PC-9 (cell line): ENCODE measurements around the gene SLC47A1. TPM values are rescaled to one million over a fixed set of nuclear protein-coding genes. Genes with fewer than 3 reads are reported as not detected.

Experiments
- BruUV-seq: library from RNA; stranded (reverse); fragments of 400-500 nt; replicated peaks from 2 replicates; lab custom pipeline; 2021; lab: Mats Ljungman, UMichigan
- CTCF ChIA-PET: fragments of 300-600 bp; sonication (Branson Sonifier 250); formaldehyde crosslinking; loops from one replicate; lab custom pipeline; 2022; ENCODE audit warnings: antibody characterized with exemption; lab: Charles Lee
- POLR2A ChIA-PET: fragments of 300-600 bp; sonication (Branson Sonifier 250); formaldehyde crosslinking; loops from one replicate; lab custom pipeline; 2022; ENCODE audit warnings: antibody characterized with exemption; ENCODE audit not compliant: unreplicated experiment; lab: Charles Lee
- DNase-seq, 2 experiments: peaks; one replicate each; pipeline versions ENCODE4 v3.0.0 to v3.0.0-alpha.2; 2015 to 2022; ENCODE audit warnings: mixed read lengths in 1 of 2
- H2AFZ ChIP-seq: fragments of 200-600 bp; sonication (generic); 2 replicates; pipeline ENCODE4 v1.8.1; 2017; ENCODE audit warnings: antibody characterized with exemption
- H3F3A ChIP-seq: fragments of 200-600 bp; sonication (generic); 2 replicates; pipeline ENCODE4 v1.8.1; 2017; ENCODE audit warnings: antibody characterized with exemption, mild to moderate bottlenecking, low read depth; ENCODE audit not compliant: insufficient read depth
- H3K27ac ChIP-seq: fragments of 200-600 bp; sonication (generic); 2 replicates; pipeline ENCODE4 v1.6.1; 2016; ENCODE audit warnings: mixed run types
- H3K27me3 ChIP-seq: fragments of 200-600 bp; sonication (generic); 2 replicates; pipeline ENCODE4 v1.6.1; 2016; ENCODE audit warnings: low read depth, mixed run types; ENCODE audit not compliant: insufficient read depth
- H3K36me3 ChIP-seq: fragments of 200-600 bp; sonication (generic); 2 replicates; pipeline ENCODE4 v1.6.1; 2016; ENCODE audit warnings: low read depth, mixed run types
- H3K4me1 ChIP-seq: fragments of 200-600 bp; sonication (generic); replicated peaks from 2 replicates; pipeline ENCODE4 v1.6.1; 2016; ENCODE audit warnings: mixed run types; ENCODE audit not compliant: insufficient read depth
- H3K4me2 ChIP-seq: fragments of 200-600 bp; sonication (generic); 2 replicates; pipeline ENCODE4 v1.6.1; 2017; ENCODE audit warnings: mixed run types
- H3K4me3 ChIP-seq: fragments of 200-600 bp; sonication (generic); 2 replicates; pipeline ENCODE4 v1.6.1; 2016; ENCODE audit warnings: mixed run types
- H3K79me2 ChIP-seq: fragments of 200-600 bp; sonication (generic); 2 replicates; pipeline ENCODE4 v1.6.1; 2017; ENCODE audit warnings: low read depth, mixed run types
- H3K9me2 ChIP-seq: fragments of 200-600 bp; sonication (generic); 2 replicates; pipeline ENCODE4 v1.8.1; 2017; ENCODE audit warnings: mild to moderate bottlenecking; ENCODE audit not compliant: insufficient read depth
- H3K9me3 ChIP-seq: fragments of 200-600 bp; sonication (generic); 2 replicates; pipeline ENCODE4 v1.8.1; 2016; ENCODE audit warnings: low read depth; ENCODE audit not compliant: insufficient read depth
- H4K20me1 ChIP-seq: fragments of 200-600 bp; sonication (generic); 2 replicates; pipeline ENCODE4 v1.8.1; 2017; ENCODE audit not compliant: insufficient read depth
- CTCF ChIP-seq: fragments of 200-600 bp; sonication (generic); conservative IDR thresholded peaks from 2 replicates; pipeline ENCODE4 v1.6.1; 2017; ENCODE audit warnings: mixed run types, antibody characterized with exemption, mild to moderate bottlenecking, moderate library complexity
- EZH2 ChIP-seq: fragments of 200-600 bp; sonication (generic); IDR thresholded peaks from 2 replicates; pipeline ENCODE4 v1.8.0; 2017; ENCODE audit warnings: antibody characterized with exemption, low read depth
- intact Hi-C: fragments of 100-400 bp; cut with micrococcal nuclease; formaldehyde crosslinking; loops from one replicate; pipeline ENCODE4 v1.10.0; 2022; ENCODE audit not compliant: unreplicated experiment
- total RNA-seq: library from RNA; stranded (reverse); gene quantifications from 2 replicates; pipeline ENCODE4 v1.2.3, GENCODE V29; 2021

Gene SLC47A1
- total RNA-seq, 1 experiment from 2014 or later = 1.3 TPM

DNA sequence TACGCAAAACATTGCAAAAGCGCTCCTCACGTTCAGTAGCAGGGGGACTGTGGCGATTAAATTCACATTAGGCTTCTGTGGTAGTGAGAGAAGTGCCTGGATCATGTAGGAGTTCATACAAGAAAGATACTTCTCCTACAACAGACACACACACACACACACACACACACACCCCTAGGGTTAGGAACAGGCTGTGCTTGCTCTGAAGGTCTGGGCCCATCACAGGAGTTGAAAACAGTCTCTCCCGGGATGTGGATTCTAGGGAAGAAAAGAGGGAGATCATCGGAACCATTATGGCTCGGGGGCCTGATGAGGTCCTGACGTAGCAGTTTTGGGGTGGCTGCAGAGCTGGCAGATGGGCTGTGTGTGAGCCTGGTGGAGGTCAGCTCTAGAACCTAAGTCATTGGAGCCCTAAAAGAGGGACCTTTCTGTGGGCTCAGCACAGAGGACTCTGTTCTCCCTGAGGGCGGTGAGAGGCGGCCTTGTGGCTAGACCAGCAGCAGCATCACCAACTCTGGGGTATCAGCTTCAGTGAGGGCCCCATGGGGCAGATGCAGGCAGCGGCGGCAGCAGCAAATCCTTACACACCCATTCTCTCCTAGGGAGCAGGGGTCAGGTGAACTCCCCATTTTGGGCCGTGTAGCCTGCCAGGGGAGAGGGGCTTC lies 7.2 kb downstream of the SLC47A1 start:
- no TSS peak for BruUV-seq
- CTCF ChIA-PET = no interaction called here
- H3K4me1 ChIP-seq = peaks cover 10% of the 10 kb centered on the region; the same call in 1 of the 2 replicates

GRCh38 chr17:19541445-19541844 lies 7.8 kb downstream of the SLC47A1 start:
- H4K20me1 ChIP-seq = no peaks in the 10 kb centered on the region
- intact Hi-C loops = no loop called here
- no TSS peak for BruUV-seq
- no peak overlapping the region for H3K4me2 ChIP-seq
- no peak overlapping the region for H3K27ac ChIP-seq
- no peak overlapping the region for H2AFZ ChIP-seq
- no peaks in the 10 kb centered on the region for H3K27me3 ChIP-seq
- H3F3A ChIP-seq = no peaks in the 10 kb centered on the region
- H3K4me1 ChIP-seq = peaks cover 12% of the 10 kb centered on the region; the same call in 1 of the 2 replicates
- no peaks in the 10 kb centered on the region for H3K9me3 ChIP-seq
- no peaks in the 10 kb centered on the region for H3K79me2 ChIP-seq
- TF ChIP-seq EZH2 = no peak
- no peak for TF ChIP-seq CTCF
- no peaks in the 10 kb centered on the region for H3K9me2 ChIP-seq
- DNase-seq = no peak
- H3K4me3 ChIP-seq = no peak overlapping the region
- ChIA-PET CTCF (no interaction called here), POLR2A (no interaction called here)
- H3K36me3 ChIP-seq = no peaks in the 10 kb centered on the region

More for the DNA sequence above, 7.2 kb downstream of the SLC47A1 start:
- DNase-seq = no peak
- Histone ChIP-seq H3K36me3 (no peaks in the 10 kb centered on the region), H3K4me2 (no peak overlapping the region), H3K79me2 (no peaks in the 10 kb centered on the region), H3K9me3 (no peaks in the 10 kb centered on the region), H3K9me2 (no peaks in the 10 kb centered on the region), H2AFZ (no peak overlapping the region), H3F3A (no peaks in the 10 kb centered on the region), H3K27me3 (no peaks in the 10 kb centered on the region), H4K20me1 (no peaks in the 10 kb centered on the region), H3K4me3 (no peak overlapping the region), H3K27ac (no peak overlapping the region)
- POLR2A ChIA-PET = interaction anchor here (0.6 kb wide), 1 partner anchor 45 kb away, joined by 6 read pairs; no protein-coding TSS in a partner anchor
- no peak for TF ChIP-seq CTCF
- TF ChIP-seq EZH2 = no peak
- intact Hi-C loops = no loop called here

DNA sequence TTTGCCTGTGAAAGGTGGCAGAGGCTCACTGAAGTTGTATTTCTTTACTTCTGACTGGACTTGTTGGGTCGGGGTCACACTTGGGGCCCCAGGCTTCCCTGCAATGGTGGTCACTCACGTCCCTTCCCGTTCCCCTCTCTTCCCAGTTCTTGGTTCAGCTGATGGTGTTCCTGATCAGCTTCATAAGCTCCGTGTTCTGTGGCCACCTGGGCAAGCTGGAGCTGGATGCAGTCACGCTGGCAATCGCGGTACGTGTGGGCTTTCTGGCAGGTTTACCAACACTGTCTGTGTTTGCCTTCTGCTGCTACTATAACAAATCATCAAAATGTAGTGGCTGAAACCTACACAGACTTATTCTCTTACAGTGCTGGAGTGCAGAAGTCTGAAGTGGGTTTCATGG lies 8.6 kb downstream of the SLC47A1 start:
- Histone ChIP-seq H3K4me1 (peaks cover 15% of the 10 kb centered on the region; the same call in 1 of the 2 replicates), H3K36me3 (no peaks in the 10 kb centered on the region), H3K79me2 (no peaks in the 10 kb centered on the region), H4K20me1 (no peaks in the 10 kb centered on the region), H3K4me2 (no peak overlapping the region), H3K9me3 (no peaks in the 10 kb centered on the region), H2AFZ (no peak overlapping the region), H3K27me3 (no peaks in the 10 kb centered on the region), H3K9me2 (no peaks in the 10 kb centered on the region), H3F3A (no peaks in the 10 kb centered on the region), H3K27ac (no peak overlapping the region), H3K4me3 (no peak overlapping the region)
- CTCF ChIA-PET = no interaction called here
- DNase-seq = no peak
- POLR2A ChIA-PET = interaction anchor here (0.6 kb wide), 1 partner anchor 49 kb away, joined by 3 read pairs; no protein-coding TSS in a partner anchor
- intact Hi-C loops = no loop called here
- no peak for TF ChIP-seq CTCF
- TF ChIP-seq EZH2 = no peak
- no TSS peak for BruUV-seq
